ENCODE data around the gene FBXO48.

The FBXO48 gene

GRCh38 chr2:68411397-68412126, 55.5 kb downstream of the FBXO48 start:
- DNase-seq, result no peak

Measured in fibroblast of skin of back (primary cell).